GM20431 (cell line): ENCODE results near the gene SMYD2.

ENCODE experiments used
- in situ Hi-C: fragments of 300-500 bp; cut with MseI, MboI; formaldehyde crosslinking; loops from one replicate; pipeline ENCODE4 v1.15.0; 2020; ENCODE audit warnings: low sequenced_read_pairs; ENCODE audit not compliant: unreplicated experiment

Gene SMYD2

DNA sequence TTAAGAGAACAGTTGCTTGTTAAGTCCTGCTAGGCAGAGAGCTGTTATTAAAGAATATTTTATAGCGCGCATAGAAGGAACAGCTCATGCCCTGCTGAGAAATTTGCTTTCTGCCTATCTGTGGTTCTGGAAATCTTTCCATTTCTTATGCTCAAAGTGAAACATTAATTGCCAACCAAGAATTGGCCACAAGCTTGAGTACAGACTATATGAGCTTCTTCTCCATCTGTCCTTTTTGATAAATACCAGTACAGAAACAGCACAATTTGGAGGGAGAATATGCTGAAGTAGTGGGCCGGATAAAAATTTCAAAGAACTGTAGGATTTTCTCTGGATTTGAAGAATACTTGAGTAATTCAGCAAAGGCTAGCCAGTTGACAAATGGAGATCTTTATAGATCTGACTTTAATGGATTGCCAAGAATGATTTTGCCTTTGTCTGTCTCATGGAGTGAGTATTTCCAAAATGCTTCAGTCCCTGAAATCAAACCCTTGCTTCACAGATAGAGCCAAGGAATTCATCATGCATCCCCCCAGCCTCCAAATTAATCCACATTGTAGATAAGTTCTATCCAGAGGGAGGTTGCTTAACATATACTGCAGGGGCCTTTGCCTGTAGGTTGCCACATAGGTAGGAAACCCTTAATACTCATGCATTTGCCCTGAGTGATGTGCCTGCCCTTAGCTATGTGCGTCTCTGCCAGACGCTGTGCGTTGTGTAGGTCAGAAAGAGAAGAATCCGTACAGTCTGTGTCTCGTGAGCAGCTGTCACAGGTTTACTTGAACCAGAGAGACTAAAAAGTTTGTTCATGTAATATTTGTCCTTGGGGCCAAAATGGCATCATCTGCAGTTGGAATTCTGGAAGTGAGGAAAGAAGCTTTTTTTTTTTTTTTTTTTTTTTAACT lies 44.2 kb downstream of the SMYD2 start:
- in situ Hi-C loops, result loop anchor here (10.0 to 25.0 kb wide), 2 partner anchors 50 to 262 kb away; no protein-coding TSS in a partner anchor

DNA sequence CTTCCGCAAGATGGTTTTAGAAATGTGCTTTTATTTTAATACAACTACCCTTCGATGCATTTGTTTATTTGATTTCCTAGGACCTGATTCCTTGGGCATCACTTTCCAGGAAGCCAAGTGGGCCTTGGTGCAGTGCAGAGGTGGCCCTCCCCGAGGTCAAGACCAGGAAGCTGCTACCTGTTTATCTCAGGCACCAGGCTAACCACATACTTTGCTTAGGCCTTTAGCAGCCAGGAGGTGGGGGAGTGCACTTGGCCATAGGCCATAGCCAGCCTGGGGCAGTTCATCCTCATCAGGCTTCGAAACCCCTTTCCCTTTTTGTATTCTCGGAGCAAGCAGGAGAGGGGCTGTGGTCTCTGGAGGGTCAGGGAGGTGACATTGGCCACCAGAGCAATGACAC lies 45.4 kb downstream of the SMYD2 start:
- in situ Hi-C loops, result loop anchor here (10.0 to 25.0 kb wide), 2 partner anchors 52 to 261 kb away; no protein-coding TSS in a partner anchor

DNA sequence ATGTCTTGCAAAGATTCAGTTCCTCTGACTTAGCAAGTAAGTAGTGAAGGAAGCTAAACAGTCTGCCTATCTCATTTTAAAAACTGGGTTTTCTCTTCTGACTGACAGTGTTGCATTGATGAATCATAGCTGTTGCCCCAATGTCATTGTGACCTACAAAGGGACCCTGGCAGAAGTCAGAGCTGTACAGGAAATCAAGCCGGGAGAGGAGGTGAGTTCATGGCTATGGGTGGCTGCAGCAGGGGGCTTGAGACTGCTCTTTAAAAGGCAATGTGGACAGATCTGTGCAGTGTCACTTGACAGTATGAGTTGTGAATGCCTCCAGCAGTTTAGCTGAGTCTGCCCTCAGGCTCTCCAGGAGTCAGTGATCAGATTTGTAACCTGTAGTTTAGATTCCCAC lies 46.6 kb downstream of the SMYD2 start:
- in situ Hi-C loops, result loop anchor here (10.0 to 25.0 kb wide), 2 partner anchors 53 to 260 kb away; no protein-coding TSS in a partner anchor

DNA sequence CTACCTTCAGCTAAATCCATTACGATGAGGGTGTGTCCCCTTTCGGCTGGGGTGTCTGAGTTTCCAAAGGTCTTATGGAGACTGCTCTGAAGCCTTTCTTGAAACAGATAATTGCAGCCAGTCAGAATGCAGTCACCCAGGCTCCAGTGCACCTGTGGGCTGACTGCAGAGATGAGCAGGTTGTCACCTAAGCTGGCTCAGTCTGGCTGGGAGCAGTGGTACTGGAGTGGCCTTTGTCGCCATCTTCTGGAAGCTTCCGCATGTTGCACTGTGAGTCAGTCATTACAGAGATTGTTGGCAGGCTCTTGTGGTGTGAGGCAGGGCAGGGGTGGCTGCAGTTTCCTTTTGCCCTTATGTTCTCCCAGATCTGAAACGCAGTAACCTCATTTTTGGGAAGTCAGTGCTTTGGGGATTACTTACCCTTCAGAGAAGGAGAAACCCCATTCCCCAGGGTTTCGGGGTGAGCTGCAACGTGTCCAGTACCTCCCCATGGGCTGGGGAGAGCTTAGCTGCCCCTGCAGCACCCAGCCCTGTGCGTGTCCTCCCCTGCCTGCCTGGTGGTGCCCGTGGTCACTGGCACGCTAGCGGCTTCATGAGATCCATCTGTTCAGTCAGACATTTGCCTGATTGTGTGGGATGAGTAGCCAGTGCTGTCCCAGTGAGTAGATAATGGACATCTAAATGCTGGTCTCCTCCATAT lies 48.0 kb downstream of the SMYD2 start:
- in situ Hi-C loops, result loop anchor here (10.0 to 25.0 kb wide), 2 partner anchors 54 to 258 kb away; no protein-coding TSS in a partner anchor

DNA sequence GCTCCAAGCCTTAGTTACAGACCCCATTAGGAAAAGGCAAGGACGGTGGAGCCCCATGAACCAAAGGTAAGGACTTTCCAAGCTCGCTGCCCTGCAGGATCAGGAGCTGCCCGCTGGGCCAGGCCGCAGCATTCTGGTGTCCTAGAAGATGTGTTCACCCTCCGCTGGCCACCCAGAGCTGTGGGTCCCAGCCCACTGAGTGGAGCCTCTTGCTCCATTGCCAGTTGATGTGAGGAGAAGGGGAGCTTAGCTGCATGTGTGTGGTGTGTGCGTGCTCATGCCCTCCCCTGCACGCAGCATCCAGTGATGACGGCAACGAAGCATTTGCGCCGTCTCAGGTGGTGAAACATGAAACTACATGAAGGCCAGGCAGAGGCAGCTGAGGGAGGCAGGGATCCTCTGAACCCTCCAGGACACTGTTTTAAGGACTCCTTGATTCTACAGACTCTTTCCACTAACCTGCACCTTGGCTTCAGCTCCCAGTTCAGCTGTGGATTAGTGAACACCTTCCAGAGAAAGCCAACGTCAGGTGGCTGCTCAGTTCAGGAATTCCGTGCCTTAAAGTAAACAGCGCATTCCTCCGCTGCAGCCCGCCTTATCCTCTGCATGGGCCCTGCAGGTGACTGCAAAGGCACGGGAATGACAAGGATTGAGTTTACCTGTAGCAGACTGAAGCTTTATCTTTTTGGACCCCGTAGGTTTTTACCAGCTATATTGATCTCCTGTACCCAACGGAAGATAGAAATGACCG lies 48.7 kb downstream of the SMYD2 start:
- in situ Hi-C loops, result loop anchor here (10.0 to 25.0 kb wide), 2 partner anchors 55 to 258 kb away; no protein-coding TSS in a partner anchor

DNA sequence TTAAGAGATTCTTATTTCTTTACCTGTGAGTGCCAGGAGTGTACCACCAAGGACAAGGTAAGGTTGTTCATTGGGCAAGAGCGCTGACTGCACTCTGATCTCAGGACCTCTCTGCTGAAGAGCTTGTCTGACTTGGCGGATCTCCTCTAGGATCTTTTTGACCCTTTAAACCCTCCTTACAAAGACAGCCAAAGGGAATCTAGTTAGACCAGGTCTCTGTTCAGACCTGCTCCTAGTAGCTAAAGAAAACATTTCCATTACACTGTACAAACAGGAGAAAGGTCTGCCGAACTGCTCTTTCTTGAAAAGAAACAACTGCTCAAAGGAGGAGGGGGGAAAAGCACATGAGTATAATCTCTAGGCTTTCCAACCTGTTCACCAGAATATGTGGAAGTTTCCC lies 49.3 kb downstream of the SMYD2 start:
- in situ Hi-C loops, result loop anchor here (25.0 kb wide), 1 partner anchor 257 kb away; no protein-coding TSS in a partner anchor

DNA sequence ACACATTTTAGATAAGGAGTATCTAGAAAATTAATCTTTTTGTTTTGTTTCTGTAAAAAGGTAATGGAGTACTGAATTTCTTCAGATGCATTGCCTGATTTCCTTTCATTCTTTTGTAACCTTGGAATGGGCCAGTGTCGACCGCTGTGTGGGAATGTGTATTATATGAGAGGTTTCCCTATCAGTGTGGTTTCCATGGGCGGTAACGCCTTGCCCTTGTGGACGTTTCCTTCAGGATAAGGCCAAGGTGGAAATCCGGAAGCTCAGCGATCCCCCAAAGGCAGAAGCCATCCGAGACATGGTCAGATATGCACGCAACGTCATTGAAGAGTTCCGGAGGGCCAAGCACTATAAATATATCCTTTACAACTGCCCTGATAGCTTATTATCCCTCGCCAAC lies 49.8 kb downstream of the SMYD2 start:
- in situ Hi-C loops, result loop anchor here (25.0 kb wide), 1 partner anchor 257 kb away; no protein-coding TSS in a partner anchor

DNA sequence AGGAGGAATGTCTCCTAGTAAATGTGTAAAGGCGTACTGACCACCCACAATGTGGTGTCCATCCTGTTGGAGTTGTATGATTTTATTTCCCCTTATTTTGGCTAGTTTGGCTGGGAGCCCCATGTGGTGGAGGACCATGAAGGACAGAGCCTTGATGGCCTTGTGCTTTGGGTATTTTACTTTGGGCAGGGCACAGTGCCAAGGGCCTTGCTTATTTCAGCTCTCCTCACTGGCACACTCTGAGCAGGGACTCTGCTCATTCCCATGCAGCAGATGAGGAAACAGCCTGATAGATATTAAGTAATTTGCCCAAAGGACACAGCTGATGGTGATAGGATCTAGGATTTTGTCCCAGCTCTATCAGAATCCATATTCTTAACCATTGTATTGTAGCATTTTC lies 50.2 kb downstream of the SMYD2 start:
- in situ Hi-C loops, result loop anchor here (25.0 kb wide), 1 partner anchor 256 kb away; no protein-coding TSS in a partner anchor

DNA sequence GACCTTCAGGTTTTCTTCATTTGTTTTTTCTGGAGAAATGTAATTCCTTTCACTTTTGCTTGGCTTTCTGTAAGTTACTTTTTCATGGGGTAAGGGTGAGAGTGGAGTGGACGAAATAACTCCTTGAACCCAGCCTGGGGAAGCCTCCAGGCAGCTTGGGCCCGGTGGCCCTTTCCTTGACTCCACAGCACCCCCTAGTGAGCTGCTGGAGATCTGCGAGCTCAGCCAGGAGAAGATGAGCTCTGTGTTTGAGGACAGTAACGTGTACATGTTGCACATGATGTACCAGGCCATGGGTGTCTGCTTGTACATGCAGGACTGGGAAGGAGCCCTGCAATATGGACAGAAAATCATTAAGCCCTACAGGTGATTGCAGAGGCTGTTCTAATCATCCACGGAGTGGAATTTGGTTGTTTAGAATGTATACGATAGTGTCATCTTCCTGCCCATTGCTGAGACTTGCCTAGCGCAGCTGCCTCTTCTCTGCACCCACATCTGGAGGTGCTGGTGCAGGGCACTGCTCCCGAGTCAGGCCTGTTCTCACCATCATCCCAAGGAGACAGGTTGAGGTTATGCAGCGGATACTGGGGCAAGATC lies 51.0 kb downstream of the SMYD2 start:
- in situ Hi-C loops, result loop anchor here (25.0 kb wide), 1 partner anchor 255 kb away; no protein-coding TSS in a partner anchor

DNA sequence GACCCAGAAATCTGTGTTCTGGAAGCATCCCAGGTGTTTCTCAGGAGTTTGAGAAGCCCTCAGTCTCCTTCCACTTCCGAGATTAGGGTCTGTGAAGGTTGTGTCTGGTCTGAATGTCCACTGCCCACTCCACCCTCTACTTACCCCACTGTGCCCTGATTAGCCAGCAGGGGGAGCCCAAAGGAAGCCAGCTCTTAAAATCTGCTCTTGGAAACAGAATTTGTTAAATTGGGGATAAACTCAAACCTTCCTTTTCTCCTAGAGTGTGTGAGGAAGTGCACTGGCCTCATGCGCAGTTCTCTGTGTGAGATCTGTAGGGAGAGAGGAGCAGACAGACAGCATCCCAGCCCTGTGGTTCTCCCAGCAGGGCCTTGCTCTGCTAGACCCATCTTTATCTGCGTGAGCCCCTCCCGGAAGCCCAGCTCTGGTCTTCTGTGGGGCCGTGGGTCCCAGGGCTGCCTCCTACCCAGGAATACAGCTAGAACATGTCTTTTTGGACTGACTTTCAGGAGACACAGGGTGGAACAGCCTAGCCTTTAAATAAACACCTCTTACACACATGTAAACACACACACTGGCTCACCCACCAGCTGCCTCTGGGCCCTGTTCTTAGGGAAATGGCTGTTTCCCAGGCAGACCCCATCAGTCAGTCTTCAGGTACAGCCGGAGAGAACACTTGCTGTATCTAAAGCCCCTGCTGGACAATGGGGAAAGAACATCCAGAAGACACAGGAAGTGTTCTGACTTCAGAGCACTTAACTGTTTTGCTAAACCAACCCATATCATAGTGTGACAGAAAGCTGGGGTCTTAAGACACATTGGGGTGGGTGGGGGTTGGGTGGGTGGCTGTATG lies 52.2 kb downstream of the SMYD2 start:
- in situ Hi-C loops, result loop anchor here (25.0 kb wide), 1 partner anchor 254 kb away; no protein-coding TSS in a partner anchor

DNA sequence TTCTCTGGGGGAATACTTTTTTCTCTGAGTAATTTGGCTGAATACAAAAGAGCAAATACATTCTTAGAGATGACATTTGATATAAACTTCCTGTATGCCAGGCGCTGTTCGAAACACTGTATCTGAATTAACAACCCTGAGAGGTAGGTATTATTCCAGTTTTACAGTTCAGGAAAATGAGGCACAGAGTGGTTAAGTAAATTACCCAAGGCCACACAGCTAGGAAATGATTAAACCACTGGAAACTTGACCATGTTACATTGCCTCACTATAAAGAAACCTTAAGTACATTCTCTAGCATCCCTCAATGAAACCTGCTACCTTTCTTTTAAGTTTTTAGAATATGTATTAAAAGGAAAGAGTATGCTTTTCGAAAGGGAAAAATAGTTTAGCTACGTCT lies 54.6 kb downstream of the SMYD2 start:
- in situ Hi-C loops, result loop anchor here (25.0 kb wide), 1 partner anchor 252 kb away; no protein-coding TSS in a partner anchor

DNA sequence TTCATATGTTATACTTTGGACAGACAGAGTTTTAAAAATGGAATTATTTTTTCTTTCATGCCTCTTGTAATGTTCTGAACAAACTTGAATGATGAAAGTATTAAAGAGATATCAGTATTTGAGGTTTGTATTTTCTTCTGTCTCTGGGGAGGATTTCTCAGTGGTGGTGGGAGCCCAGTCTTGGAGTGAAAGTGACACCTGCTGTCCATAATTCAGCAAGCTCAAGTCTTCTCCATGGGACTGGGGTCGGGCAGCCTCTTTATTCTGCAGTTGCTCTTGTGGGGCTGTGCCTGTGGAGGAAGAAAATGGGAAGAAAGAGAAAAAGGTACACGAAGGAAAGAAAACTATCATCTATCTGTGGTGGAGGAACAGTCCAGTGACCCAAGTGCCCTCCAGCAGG lies 56.1 kb downstream of the SMYD2 start:
- in situ Hi-C loops, result loop anchor here (25.0 kb wide), 1 partner anchor 250 kb away; no protein-coding TSS in a partner anchor

DNA sequence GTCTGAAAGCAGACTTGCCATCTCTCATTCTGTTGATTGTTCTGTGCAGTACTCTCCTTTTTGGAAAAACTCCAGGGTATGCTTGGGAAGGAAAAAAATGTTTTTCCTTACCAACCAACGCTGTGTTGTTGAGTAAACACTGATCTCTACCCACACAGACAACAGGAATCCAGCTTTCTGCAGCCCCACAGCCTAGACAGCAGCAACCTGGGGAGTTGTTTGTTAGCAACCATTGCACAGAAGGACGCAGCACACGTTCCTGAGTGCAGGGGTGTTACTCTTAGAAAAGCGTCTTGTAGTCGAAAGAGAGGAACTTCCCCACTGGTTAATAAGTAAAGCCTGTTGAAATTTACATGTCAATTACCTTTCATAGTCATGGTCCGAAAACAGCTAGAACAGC lies 56.6 kb downstream of the SMYD2 start:
- in situ Hi-C loops, result loop anchor here (25.0 kb wide), 1 partner anchor 250 kb away; no protein-coding TSS in a partner anchor

DNA sequence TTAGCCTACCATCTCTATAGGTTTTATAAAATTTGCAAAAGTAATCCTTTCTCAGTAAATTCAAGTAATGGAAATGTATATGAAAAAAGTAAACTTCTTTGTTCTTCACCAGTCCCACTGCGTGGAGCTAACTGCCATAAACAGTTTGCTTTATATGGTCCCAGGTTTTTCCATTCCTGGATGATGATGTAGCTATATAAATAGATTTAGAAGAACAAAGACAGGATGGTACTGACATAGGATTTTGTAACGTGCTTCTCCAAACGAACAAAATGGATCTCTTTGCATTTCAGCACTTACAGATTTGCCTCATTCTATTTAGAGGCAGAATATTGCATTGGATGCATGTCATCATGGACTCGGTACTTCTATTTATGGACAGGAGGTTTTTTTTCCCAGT lies 57.3 kb downstream of the SMYD2 start:
- in situ Hi-C loops, result loop anchor here (25.0 kb wide), 1 partner anchor 249 kb away; no protein-coding TSS in a partner anchor

DNA sequence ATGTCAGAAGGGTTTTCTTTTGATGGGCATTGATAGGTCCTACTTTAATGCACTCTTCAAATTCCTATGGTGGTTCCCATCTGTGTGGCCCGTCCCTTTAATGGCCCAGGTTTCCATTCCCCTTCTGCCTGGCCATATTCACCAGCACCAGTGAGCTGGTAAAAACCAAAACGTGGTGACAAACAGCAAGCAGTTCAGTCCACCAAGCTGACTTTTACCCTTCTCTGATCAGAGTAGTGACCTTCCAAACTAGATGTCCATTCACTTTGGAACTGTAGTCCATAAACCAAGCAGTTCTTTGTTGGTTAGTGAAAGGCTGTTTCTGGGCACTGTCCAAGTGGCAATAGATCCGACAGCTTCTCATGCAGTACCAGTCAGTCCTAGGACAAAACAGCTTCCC lies 60.5 kb downstream of the SMYD2 start:
- in situ Hi-C loops, result loop anchor here (25.0 kb wide), 1 partner anchor 246 kb away; no protein-coding TSS in a partner anchor

DNA sequence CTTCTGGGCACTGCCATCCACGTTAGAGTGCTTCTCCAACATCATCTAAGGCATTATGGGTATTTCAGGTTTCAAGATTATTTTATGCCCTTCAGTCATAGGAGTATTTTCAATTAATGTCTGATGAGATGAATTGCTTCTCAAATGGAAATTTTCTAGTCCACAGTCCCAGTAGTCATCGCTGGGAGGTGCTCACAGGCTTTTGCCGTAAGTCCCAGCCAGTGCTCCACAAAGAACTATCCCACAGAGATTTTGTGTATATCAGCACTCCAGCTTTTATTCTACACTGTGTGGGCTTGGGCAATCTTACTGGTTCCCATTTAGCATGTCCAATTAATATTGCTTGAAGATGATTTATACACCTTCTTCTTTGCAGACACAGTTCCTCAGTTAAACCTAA lies 61.0 kb downstream of the SMYD2 start:
- in situ Hi-C loops, result loop anchor here (25.0 kb wide), 1 partner anchor 245 kb away; no protein-coding TSS in a partner anchor

DNA sequence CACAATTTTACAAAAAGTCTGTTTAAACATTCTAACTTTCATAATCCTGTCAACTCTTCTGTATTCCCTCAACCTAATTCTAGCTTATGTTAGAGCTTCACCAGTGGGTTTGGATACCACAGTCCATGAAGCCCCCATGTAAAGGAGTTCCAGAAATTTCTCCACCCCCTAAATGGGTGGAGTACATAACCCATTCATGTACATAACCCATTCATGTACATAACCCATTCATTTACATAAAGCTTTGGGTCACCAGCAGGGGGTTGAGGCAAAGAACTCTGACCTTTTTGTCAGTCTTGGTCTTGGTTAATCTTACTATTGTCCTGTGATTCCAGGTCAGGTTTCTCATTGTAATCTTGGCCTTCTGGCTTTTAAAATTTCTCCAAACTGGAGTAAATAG lies 61.6 kb downstream of the SMYD2 start:
- in situ Hi-C loops, result loop anchor here (25.0 kb wide), 1 partner anchor 245 kb away; no protein-coding TSS in a partner anchor

DNA sequence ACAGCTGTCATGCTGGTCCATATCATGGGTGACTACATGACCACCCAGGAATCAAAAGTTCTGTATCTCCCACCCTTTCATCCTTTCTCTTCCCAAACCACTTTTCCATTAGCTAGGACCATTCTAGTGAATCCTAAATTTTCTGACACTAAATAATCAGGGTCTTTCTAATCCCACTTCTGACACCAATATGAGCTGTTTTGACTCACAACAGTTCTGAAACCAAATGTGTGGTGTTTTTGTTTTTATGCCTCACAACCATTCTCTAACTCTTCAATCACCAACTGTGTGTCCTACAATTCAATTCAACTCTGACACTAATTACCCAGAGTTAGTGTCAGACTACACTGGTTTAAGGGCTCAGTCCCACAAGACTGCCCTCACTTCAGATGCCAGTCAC lies 63.9 kb downstream of the SMYD2 start:
- in situ Hi-C loops, result loop anchor here (25.0 kb wide), 1 partner anchor 242 kb away; no protein-coding TSS in a partner anchor
